GM21447 (cell line): ENCODE results near the gene MOGAT3.

ENCODE experiments used
- ATAC-seq: cut with Tn5 transposase; IDR thresholded peaks from one replicate; pipeline ENCODE4 v1.9.1; 2021; ENCODE audit not compliant: unreplicated experiment

The MOGAT3 gene

GRCh38 chr7:101162551-101163278 is 38.1 kb downstream of the MOGAT3 start:
- ATAC-seq: no peak

GRCh38 chr7:101161692-101162471 is 39.0 kb downstream of the MOGAT3 start:
- no peak for ATAC-seq

- no peak for ATAC-seq
Observed at GRCh38 chr7:101160910-101161309, 39.9 kb downstream of the MOGAT3 start.

- no peak for ATAC-seq
Observed at GRCh38 chr7:101159696-101160674, 40.9 kb downstream of the MOGAT3 start.

- ATAC-seq: no peak
Observed at GRCh38 chr7:101156866-101157589, 43.8 kb downstream of the MOGAT3 start.

GRCh38 chr7:101156277-101156676 is 44.6 kb downstream of the MOGAT3 start:
- no peak for ATAC-seq

GRCh38 chr7:101155303-101155702 is 45.5 kb downstream of the MOGAT3 start:
- ATAC-seq: no peak

GRCh38 chr7:101154693-101155102 is 46.1 kb downstream of the MOGAT3 start:
- ATAC-seq: peak; percentile 34

GRCh38 chr7:101153969-101154692 is 46.7 kb downstream of the MOGAT3 start, which contains the start of gene AP1S1:
TSS of gene AP1S1 (plus strand) at chr7:101154476. CDS start at chr7:101154515, 39 bp downstream.
- peak; percentile 81 for ATAC-seq

- ATAC-seq: no peak
Observed at GRCh38 chr7:101151908-101152651, 48.8 kb downstream of the MOGAT3 start.
